ENCODE measurements around the gene CATSPERD. TPM values are rescaled to one million over a fixed set of nuclear protein-coding genes. Genes with fewer than 3 reads are reported as not detected.

The CATSPERD gene
- total and polyA plus RNA-seq, 9 of the 15 experiments (the other 6 are each of a cell fraction or from before 2014, with no cell fraction given), result not detected

- TF ChIP-seq ZNF644 (tag; IDR thresholded peaks at IDR 0.05; ENCODE audit: low read depth) (peak; percentile 94), BRD4 (IDR thresholded peaks at IDR 0.05) (no peak), MBD1 (CRISPR knock-in tag; IDR thresholded peaks at IDR 0.05) (no peak), ZNF507 (tag; conservative IDR thresholded peaks at IDR 0.05) (no peak), ETS1 (conservative IDR thresholded peaks at IDR 0.05; ENCODE audit: control insufficient read depth, low read depth, low read length) (peak; percentile 90), ZNF583 (CRISPR knock-in tag; IDR thresholded peaks at IDR 0.05) (peak; percentile 78; the same call in 1 of the 2 replicates), BRF2 (IDR thresholded peaks at IDR 0.05; ENCODE audit: borderline replicate concordance, insufficient read depth, insufficient read length) (no peak), ZNF79 (CRISPR knock-in tag; IDR thresholded peaks at IDR 0.05; ENCODE audit: low read depth) (no peak), ZC3H8 (IDR thresholded peaks at IDR 0.05) (no peak), RBBP5 (IDR thresholded peaks at IDR 0.05; ENCODE audit: borderline replicate concordance, insufficient read depth, low read length, poor library complexity, severe bottlenecking) (no peak), RAD21 (CRISPR knock-in tag; conservative IDR thresholded peaks at IDR 0.05 in 1 of 2, IDR thresholded peaks at IDR 0.05 in 1 of 2) (no peak), MEIS2 (IDR thresholded peaks at IDR 0.05; ENCODE audit: partially characterized antibody) (peak; percentile 29), PRMT5 (CRISPR knock-in tag; IDR thresholded peaks at IDR 0.05) (no peak), STAT5A (IDR thresholded peaks at IDR 0.05; ENCODE audit: borderline replicate concordance, low read length) (peak; percentile 83), ZSCAN32 (CRISPR knock-in tag; IDR thresholded peaks at IDR 0.05) (no peak), STAG1 (CRISPR knock-in tag; IDR thresholded peaks at IDR 0.05; ENCODE audit: borderline replicate concordance) (no peak), BCL6 (CRISPR knock-in tag; IDR thresholded peaks at IDR 0.05) (no peak), ZNF165 (CRISPR knock-in tag; IDR thresholded peaks at IDR 0.05; ENCODE audit: borderline replicate concordance) (no peak), ZNF212 (CRISPR knock-in tag; IDR thresholded peaks at IDR 0.05) (no peak), HOXB6 (CRISPR knock-in tag; IDR thresholded peaks at IDR 0.05; ENCODE audit: borderline replicate concordance) (no peak), ARHGAP35 (IDR thresholded peaks at IDR 0.05; ENCODE audit: partially characterized antibody) (peak; percentile 78)
These were observed 79.1 kb downstream of the CATSPERD start (continued) for GRCh38 chr19:5799247-5800241.

Data from K562 (cell line).